HEK293 (cell line): ENCODE results near the gene FAM20B.
A peak's percentile ranks its signal among the peaks of the same experiment; 100 is the strongest.

Experiments used
- BCL11A ChIP-seq: fragments of 450-650 bp; formaldehyde crosslinking; IDR thresholded peaks from 2 replicates; pipeline ENCODE4 v1.5.1; 2016; ENCODE audit warnings: low read depth, missing biosample characterization, missing genetic modification characterization
- FEZF1 ChIP-seq: fragments of 450-650 bp; formaldehyde crosslinking; IDR thresholded peaks from 2 replicates; pipeline ENCODE4 v1.5.1; 2016; ENCODE audit warnings: missing biosample characterization, missing genetic modification characterization
- KLF7 ChIP-seq: fragments of 450-650 bp; formaldehyde crosslinking; IDR thresholded peaks from 2 replicates; pipeline ENCODE4 v1.5.1; 2016; ENCODE audit warnings: missing biosample characterization, missing genetic modification characterization, borderline replicate concordance
- KLF9 ChIP-seq: fragments of 450-650 bp; formaldehyde crosslinking; IDR thresholded peaks from 2 replicates; pipeline ENCODE4 v1.5.1; 2016; ENCODE audit warnings: missing biosample characterization, missing genetic modification characterization, low read depth
- SALL2 ChIP-seq: fragments of 450-650 bp; formaldehyde crosslinking; IDR thresholded peaks from 2 replicates; pipeline ENCODE4 v1.5.0; 2017; ENCODE audit warnings: missing biosample characterization, mild to moderate bottlenecking, missing genetic modification characterization, borderline replicate concordance
- SP2 ChIP-seq: fragments of 450-650 bp; formaldehyde crosslinking; IDR thresholded peaks from 2 replicates; pipeline ENCODE4 v1.5.1; 2016; ENCODE audit warnings: missing biosample characterization, missing genetic modification characterization
- TCF7L2 ChIP-seq: IDR thresholded peaks from 2 replicates; pipeline ENCODE4 v1.6.1; 2011; ENCODE audit warnings: low read depth, mild to moderate bottlenecking, inconsistent platforms, low read length, moderate library complexity, borderline replicate concordance
- TRIM28 ChIP-seq: IDR thresholded peaks from 2 replicates; pipeline ENCODE4 v1.6.1; 2011; ENCODE audit warnings: low read length, control low read depth, borderline replicate concordance
- ZNF10 ChIP-seq: fragments of 450-650 bp; formaldehyde crosslinking; IDR thresholded peaks from 2 replicates; pipeline ENCODE4 v1.5.1; 2017; ENCODE audit warnings: missing biosample characterization, missing genetic modification characterization
- ZNF121 ChIP-seq: fragments of 450-650 bp; formaldehyde crosslinking; IDR thresholded peaks from 2 replicates; pipeline ENCODE4 v1.5.1; 2016; ENCODE audit warnings: missing biosample characterization, missing genetic modification characterization
- ZNF132 ChIP-seq: fragments of 450-650 bp; formaldehyde crosslinking; IDR thresholded peaks from 2 replicates; pipeline ENCODE4 v1.5.1; 2017; ENCODE audit warnings: missing biosample characterization, missing genetic modification characterization, borderline replicate concordance
- ZNF138 ChIP-seq: fragments of 450-650 bp; formaldehyde crosslinking; IDR thresholded peaks from 2 replicates; pipeline ENCODE4 v1.5.1; 2016; ENCODE audit warnings: missing biosample characterization, missing genetic modification characterization, borderline replicate concordance
- ZNF2 ChIP-seq: fragments of 450-650 bp; formaldehyde crosslinking; IDR thresholded peaks from 2 replicates; pipeline ENCODE4 v1.5.1; 2016; ENCODE audit warnings: missing biosample characterization, missing genetic modification characterization
- ZNF423 ChIP-seq: fragments of 450-650 bp; formaldehyde crosslinking; IDR thresholded peaks from 2 replicates; pipeline ENCODE4 v1.5.1; 2016; ENCODE audit warnings: missing biosample characterization, missing genetic modification characterization
- ZNF585B ChIP-seq: fragments of 450-650 bp; formaldehyde crosslinking; IDR thresholded peaks from 2 replicates; pipeline ENCODE4 v1.5.1; 2016; ENCODE audit warnings: missing biosample characterization, missing genetic modification characterization
- ZNF629 ChIP-seq: fragments of 450-650 bp; formaldehyde crosslinking; IDR thresholded peaks from 2 replicates; pipeline ENCODE4 v1.5.1; 2017; ENCODE audit warnings: missing biosample characterization, missing genetic modification characterization
- ZNF677 ChIP-seq: fragments of 450-650 bp; IDR thresholded peaks from 2 replicates; pipeline ENCODE4 v1.5.0; 2018; ENCODE audit warnings: missing biosample characterization, mild to moderate bottlenecking, missing genetic modification characterization, moderate library complexity
- ZNF768 ChIP-seq: fragments of 450-650 bp; formaldehyde crosslinking; IDR thresholded peaks from 2 replicates; pipeline ENCODE4 v1.5.1; 2018; ENCODE audit warnings: missing biosample characterization, mild to moderate bottlenecking, missing genetic modification characterization
- ZSCAN30 ChIP-seq: fragments of 450-650 bp; IDR thresholded peaks from 2 replicates; pipeline ENCODE4 v1.5.1; 2018; ENCODE audit warnings: missing biosample characterization, mild to moderate bottlenecking, missing genetic modification characterization, moderate library complexity
- TF ChIP-seq, protein P1 (sequence below): fragments of 450-650 bp; formaldehyde crosslinking; IDR thresholded peaks from 2 replicates; pipeline ENCODE4 v1.5.1; 2017; ENCODE audit warnings: missing biosample characterization, missing genetic modification characterization
- TF ChIP-seq, protein P2 (sequence below): fragments of 450-650 bp; formaldehyde crosslinking; IDR thresholded peaks from 2 replicates; pipeline ENCODE4 v1.5.1; 2016; ENCODE audit warnings: missing biosample characterization, missing genetic modification characterization
- TF ChIP-seq, protein P3 (sequence below): fragments of 450-650 bp; formaldehyde crosslinking; IDR thresholded peaks from 2 replicates; pipeline ENCODE4 v1.5.0; 2017; ENCODE audit warnings: missing biosample characterization, missing genetic modification characterization, borderline replicate concordance
- TF ChIP-seq, protein P4 (sequence below): fragments of 450-650 bp; formaldehyde crosslinking; IDR thresholded peaks from 2 replicates; pipeline ENCODE4 v1.5.1; 2016; ENCODE audit warnings: missing biosample characterization, missing genetic modification characterization
- TF ChIP-seq, protein P5 (sequence below): fragments of 450-650 bp; formaldehyde crosslinking; IDR thresholded peaks from 2 replicates; pipeline ENCODE4 v1.5.1; 2016; ENCODE audit warnings: missing biosample characterization, missing genetic modification characterization
- TF ChIP-seq, protein P6 (sequence below): fragments of 450-650 bp; formaldehyde crosslinking; IDR thresholded peaks from 2 replicates; pipeline ENCODE4 v1.5.1; 2016; ENCODE audit warnings: missing biosample characterization, missing genetic modification characterization

FAM20B gene

DNA sequence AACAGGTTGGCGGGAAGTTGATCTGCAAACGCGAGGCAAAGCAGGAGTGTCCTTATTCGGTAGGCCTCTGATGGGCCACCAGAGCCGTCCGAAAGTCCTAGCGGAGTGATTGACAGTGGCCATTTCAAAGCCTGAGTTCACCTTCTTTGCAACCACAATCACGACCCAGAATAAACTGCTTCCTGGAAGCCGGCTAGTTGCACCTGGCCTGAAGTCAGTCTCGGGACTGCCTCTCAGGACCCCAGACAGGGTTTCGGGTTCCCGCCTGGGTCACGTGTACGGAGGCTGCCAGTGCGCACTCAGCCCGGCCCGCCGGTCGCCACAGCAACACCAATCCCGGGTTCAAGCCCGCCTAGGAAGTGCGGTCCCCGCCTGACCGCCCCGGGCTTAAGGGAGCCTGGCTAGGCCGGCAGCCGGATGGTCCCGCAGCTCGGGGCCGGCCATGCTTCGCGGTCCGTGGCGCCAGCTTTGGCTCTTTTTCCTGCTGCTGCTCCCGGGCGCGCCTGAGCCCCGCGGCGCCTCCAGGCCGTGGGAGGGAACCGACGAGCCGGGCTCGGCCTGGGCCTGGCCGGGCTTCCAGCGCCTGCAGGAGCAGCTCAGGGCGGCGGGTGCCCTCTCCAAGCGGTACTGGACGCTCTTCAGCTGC is 56.1 kb downstream of the FAM20B start, which contains the start of gene TOR3A (continued):
- TF ChIP-seq, protein P1, sequence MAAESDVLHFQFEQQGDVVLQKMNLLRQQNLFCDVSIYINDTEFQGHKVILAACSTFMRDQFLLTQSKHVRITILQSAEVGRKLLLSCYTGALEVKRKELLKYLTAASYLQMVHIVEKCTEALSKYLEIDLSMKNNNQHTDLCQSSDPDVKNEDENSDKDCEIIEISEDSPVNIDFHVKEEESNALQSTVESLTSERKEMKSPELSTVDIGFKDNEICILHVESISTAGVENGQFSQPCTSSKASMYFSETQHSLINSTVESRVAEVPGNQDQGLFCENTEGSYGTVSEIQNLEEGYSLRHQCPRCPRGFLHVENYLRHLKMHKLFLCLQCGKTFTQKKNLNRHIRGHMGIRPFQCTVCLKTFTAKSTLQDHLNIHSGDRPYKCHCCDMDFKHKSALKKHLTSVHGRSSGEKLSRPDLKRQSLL = peak; percentile 78
- TF ChIP-seq KLF7 = no peak
- TF ChIP-seq, protein P2, sequence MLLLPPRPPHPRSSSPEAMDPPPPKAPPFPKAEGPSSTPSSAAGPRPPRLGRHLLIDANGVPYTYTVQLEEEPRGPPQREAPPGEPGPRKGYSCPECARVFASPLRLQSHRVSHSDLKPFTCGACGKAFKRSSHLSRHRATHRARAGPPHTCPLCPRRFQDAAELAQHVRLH (tag by site-specific recombination) = peak; percentile 63; the same call in 1 of the 2 replicates
- no peak for TF ChIP-seq ZNF132 (tag by site-specific recombination)
- TF ChIP-seq SALL2 (tag by site-specific recombination) = no peak
- TF ChIP-seq, protein P3, sequence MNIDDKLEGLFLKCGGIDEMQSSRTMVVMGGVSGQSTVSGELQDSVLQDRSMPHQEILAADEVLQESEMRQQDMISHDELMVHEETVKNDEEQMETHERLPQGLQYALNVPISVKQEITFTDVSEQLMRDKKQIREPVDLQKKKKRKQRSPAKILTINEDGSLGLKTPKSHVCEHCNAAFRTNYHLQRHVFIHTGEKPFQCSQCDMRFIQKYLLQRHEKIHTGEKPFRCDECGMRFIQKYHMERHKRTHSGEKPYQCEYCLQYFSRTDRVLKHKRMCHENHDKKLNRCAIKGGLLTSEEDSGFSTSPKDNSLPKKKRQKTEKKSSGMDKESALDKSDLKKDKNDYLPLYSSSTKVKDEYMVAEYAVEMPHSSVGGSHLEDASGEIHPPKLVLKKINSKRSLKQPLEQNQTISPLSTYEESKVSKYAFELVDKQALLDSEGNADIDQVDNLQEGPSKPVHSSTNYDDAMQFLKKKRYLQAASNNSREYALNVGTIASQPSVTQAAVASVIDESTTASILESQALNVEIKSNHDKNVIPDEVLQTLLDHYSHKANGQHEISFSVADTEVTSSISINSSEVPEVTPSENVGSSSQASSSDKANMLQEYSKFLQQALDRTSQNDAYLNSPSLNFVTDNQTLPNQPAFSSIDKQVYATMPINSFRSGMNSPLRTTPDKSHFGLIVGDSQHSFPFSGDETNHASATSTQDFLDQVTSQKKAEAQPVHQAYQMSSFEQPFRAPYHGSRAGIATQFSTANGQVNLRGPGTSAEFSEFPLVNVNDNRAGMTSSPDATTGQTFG (tag by site-specific recombination) = no peak
- peak; percentile 96 for TF ChIP-seq SP2 (tag by site-specific recombination)
- TF ChIP-seq, protein P4, sequence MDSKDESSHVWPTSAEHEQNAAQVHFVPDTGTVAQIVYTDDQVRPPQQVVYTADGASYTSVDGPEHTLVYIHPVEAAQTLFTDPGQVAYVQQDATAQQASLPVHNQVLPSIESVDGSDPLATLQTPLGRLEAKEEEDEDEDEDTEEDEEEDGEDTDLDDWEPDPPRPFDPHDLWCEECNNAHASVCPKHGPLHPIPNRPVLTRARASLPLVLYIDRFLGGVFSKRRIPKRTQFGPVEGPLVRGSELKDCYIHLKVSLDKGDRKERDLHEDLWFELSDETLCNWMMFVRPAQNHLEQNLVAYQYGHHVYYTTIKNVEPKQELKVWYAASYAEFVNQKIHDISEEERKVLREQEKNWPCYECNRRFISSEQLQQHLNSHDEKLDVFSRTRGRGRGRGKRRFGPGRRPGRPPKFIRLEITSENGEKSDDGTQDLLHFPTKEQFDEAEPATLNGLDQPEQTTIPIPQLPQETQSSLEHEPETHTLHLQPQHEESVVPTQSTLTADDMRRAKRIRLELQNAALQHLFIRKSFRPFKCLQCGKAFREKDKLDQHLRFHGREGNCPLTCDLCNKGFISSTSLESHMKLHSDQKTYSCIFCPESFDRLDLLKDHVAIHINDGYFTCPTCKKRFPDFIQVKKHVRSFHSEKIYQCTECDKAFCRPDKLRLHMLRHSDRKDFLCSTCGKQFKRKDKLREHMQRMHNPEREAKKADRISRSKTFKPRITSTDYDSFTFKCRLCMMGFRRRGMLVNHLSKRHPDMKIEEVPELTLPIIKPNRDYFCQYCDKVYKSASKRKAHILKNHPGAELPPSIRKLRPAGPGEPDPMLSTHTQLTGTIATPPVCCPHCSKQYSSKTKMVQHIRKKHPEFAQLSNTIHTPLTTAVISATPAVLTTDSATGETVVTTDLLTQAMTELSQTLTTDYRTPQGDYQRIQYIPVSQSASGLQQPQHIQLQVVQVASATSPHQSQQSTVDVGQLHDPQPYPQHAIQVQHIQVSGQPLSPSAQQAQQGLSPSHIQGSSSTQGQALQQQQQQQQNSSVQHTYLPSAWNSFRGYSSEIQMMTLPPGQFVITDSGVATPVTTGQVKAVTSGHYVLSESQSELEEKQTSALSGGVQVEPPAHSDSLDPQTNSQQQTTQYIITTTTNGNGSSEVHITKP (tag by site-specific recombination) = peak; percentile 46; the same call in 1 of the 2 replicates
- 0 out of 2 replicates have a peak, but pooled peaks have one; percentile 24 for TF ChIP-seq FEZF1 (tag by site-specific recombination)
- TF ChIP-seq ZNF677 (tag by site-specific recombination) = no peak
- no peak for TF ChIP-seq ZNF423 (tag by site-specific recombination)
- TF ChIP-seq ZNF138 = no peak
- 0 out of 2 replicates have a peak, but pooled peaks have one; percentile 12 for TF ChIP-seq KLF9
- no peak for TF ChIP-seq BCL11A (tag by site-specific recombination)
- no peak for TF ChIP-seq TCF7L2
- TF ChIP-seq TRIM28 = peak; percentile 34; the same call in 1 of the 2 replicates
- TF ChIP-seq ZNF2 (tag by site-specific recombination) = peak; percentile 53
- TF ChIP-seq ZNF121 (tag by site-specific recombination) = peak; percentile 85
- TF ChIP-seq ZNF629 (tag by site-specific recombination) = 0 out of 2 replicates have a peak, but pooled peaks have one; percentile 42
- no peak for TF ChIP-seq ZNF10 (tag by site-specific recombination)
- no peak; the same call in 1 of the 2 replicates for TF ChIP-seq ZNF585B (tag by site-specific recombination)
- TF ChIP-seq, protein P5, sequence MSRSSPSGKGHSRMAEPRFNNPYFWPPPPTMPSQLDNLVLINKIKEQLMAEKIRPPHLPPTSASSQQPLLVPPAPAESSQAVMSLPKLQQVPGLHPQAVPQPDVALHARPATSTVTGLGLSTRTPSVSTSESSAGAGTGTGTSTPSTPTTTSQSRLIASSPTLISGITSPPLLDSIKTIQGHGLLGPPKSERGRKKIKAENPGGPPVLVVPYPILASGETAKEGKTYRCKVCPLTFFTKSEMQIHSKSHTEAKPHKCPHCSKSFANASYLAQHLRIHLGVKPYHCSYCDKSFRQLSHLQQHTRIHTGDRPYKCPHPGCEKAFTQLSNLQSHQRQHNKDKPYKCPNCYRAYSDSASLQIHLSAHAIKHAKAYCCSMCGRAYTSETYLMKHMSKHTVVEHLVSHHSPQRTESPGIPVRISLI (tag by site-specific recombination) = no peak
- TF ChIP-seq, protein P6, sequence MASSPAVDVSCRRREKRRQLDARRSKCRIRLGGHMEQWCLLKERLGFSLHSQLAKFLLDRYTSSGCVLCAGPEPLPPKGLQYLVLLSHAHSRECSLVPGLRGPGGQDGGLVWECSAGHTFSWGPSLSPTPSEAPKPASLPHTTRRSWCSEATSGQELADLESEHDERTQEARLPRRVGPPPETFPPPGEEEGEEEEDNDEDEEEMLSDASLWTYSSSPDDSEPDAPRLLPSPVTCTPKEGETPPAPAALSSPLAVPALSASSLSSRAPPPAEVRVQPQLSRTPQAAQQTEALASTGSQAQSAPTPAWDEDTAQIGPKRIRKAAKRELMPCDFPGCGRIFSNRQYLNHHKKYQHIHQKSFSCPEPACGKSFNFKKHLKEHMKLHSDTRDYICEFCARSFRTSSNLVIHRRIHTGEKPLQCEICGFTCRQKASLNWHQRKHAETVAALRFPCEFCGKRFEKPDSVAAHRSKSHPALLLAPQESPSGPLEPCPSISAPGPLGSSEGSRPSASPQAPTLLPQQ = peak; percentile 99
- no peak for TF ChIP-seq ZNF768 (tag by site-specific recombination)
- TF ChIP-seq ZSCAN30 (tag by site-specific recombination) = peak; percentile 72; the same call in 1 of the 2 replicates
